ENCODE data around the gene ADAP1. TPM values are rescaled to one million over a fixed set of nuclear protein-coding genes. Genes with fewer than 3 reads are reported as not detected.

ADAP1 gene
- total and polyA plus RNA-seq, 2 of the 13 experiments (the other 11 are each of a cell fraction or from before 2014, with no cell fraction given), result 10.5 to 24.6 TPM

DNA sequence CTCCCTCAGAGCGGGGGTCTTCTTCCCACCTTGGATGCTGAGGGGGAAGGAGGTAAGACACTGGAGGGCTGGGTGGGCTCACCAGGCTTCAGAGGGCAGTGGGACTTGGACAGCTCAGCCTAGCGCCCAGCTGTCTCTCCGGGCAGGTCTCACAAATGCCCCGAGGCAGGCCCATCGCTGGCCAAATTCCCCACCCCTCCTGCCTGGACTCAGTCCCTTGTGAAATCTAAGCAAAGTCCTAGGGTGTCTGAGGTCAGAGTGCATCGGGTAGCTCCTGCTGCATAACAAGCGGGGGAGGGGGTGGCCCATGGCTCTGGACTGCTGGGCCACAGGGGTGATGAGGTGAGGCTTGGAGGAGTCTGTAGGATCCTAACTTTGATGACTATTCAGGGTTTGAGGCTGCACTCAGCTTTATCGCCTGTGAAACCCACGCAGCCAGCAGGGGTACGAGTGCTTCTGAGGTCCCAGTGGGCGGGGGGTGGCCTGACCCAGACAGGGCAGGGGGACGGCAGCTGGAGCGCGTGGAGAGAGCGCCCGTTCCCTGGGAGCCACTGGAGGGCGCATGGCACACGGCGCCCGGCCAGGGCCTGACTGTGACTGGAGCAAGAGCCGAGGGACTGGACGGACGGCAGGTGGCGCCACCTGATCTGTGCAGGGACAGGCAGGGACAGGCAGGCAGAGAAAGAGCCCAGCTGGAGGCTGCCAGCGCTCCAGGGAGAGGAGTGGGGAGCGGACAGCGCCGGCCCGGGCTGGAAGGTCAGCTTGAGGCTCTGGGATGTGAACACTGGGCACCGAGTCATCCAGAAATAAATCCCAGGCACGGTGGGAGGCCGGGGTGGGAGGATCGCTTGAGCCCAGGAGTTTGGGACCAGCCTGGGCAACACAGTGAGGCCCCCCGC, 38.5 kb upstream of the ADAP1 start (continued):
- TF ChIP-seq, protein P1, sequence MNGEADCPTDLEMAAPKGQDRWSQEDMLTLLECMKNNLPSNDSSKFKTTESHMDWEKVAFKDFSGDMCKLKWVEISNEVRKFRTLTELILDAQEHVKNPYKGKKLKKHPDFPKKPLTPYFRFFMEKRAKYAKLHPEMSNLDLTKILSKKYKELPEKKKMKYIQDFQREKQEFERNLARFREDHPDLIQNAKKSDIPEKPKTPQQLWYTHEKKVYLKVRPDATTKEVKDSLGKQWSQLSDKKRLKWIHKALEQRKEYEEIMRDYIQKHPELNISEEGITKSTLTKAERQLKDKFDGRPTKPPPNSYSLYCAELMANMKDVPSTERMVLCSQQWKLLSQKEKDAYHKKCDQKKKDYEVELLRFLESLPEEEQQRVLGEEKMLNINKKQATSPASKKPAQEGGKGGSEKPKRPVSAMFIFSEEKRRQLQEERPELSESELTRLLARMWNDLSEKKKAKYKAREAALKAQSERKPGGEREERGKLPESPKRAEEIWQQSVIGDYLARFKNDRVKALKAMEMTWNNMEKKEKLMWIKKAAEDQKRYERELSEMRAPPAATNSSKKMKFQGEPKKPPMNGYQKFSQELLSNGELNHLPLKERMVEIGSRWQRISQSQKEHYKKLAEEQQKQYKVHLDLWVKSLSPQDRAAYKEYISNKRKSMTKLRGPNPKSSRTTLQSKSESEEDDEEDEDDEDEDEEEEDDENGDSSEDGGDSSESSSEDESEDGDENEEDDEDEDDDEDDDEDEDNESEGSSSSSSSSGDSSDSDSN (CRISPR knock-in tag; IDR thresholded peaks at IDR 0.05), result peak; percentile 93
- TF ChIP-seq ZNF530 (CRISPR knock-in tag; IDR thresholded peaks at IDR 0.05; ENCODE audit: low read depth) (no peak), SALL1 (CRISPR knock-in tag; IDR thresholded peaks at IDR 0.05) (peak; percentile 89), JARID2 (CRISPR knock-in tag; IDR thresholded peaks at IDR 0.05; ENCODE audit: insufficient replicate concordance) (peak; percentile 32), ZNF292 (CRISPR knock-in tag; IDR thresholded peaks at IDR 0.05; ENCODE audit: borderline replicate concordance, low read depth) (peak; percentile 55; the same call in 1 of the 2 replicates), SP2 (CRISPR knock-in tag; IDR thresholded peaks at IDR 0.05) (peak; percentile 54), CBFB (CRISPR knock-in tag; IDR thresholded peaks at IDR 0.05) (no peak; the same call in 1 of the 2 replicates), KLF11 (CRISPR knock-in tag; IDR thresholded peaks at IDR 0.05) (0 out of 2 replicates have a peak, but pooled peaks have one; percentile 78), NFE2 (CRISPR knock-in tag; IDR thresholded peaks at IDR 0.05) (no peak), LCORL (IDR thresholded peaks at IDR 0.05) (peak; percentile 65; the same call in 1 of the 2 replicates), LCORL (CRISPR knock-in tag; IDR thresholded peaks at IDR 0.05) (peak; percentile 99)
- TF ChIP-seq, protein P2, sequence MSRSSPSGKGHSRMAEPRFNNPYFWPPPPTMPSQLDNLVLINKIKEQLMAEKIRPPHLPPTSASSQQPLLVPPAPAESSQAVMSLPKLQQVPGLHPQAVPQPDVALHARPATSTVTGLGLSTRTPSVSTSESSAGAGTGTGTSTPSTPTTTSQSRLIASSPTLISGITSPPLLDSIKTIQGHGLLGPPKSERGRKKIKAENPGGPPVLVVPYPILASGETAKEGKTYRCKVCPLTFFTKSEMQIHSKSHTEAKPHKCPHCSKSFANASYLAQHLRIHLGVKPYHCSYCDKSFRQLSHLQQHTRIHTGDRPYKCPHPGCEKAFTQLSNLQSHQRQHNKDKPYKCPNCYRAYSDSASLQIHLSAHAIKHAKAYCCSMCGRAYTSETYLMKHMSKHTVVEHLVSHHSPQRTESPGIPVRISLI (CRISPR knock-in tag; IDR thresholded peaks at IDR 0.05; ENCODE audit: borderline replicate concordance), result peak; percentile 64; the same call in 1 of the 2 replicates
- TF ChIP-seq, protein P3, sequence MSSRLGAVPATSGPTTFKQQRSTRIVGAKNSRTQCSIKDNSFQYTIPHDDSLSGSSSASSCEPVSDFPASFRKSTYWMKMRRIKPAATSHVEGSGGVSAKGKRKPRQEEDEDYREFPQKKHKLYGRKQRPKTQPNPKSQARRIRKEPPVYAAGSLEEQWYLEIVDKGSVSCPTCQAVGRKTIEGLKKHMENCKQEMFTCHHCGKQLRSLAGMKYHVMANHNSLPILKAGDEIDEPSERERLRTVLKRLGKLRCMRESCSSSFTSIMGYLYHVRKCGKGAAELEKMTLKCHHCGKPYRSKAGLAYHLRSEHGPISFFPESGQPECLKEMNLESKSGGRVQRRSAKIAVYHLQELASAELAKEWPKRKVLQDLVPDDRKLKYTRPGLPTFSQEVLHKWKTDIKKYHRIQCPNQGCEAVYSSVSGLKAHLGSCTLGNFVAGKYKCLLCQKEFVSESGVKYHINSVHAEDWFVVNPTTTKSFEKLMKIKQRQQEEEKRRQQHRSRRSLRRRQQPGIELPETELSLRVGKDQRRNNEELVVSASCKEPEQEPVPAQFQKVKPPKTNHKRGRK (CRISPR knock-in tag; IDR thresholded peaks at IDR 0.05), result no peak
- TF ChIP-seq, protein P4, sequence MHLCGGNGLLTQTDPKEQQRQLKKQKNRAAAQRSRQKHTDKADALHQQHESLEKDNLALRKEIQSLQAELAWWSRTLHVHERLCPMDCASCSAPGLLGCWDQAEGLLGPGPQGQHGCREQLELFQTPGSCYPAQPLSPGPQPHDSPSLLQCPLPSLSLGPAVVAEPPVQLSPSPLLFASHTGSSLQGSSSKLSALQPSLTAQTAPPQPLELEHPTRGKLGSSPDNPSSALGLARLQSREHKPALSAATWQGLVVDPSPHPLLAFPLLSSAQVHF (CRISPR knock-in tag; IDR thresholded peaks at IDR 0.05), result no peak
- TF ChIP-seq, protein P5, sequence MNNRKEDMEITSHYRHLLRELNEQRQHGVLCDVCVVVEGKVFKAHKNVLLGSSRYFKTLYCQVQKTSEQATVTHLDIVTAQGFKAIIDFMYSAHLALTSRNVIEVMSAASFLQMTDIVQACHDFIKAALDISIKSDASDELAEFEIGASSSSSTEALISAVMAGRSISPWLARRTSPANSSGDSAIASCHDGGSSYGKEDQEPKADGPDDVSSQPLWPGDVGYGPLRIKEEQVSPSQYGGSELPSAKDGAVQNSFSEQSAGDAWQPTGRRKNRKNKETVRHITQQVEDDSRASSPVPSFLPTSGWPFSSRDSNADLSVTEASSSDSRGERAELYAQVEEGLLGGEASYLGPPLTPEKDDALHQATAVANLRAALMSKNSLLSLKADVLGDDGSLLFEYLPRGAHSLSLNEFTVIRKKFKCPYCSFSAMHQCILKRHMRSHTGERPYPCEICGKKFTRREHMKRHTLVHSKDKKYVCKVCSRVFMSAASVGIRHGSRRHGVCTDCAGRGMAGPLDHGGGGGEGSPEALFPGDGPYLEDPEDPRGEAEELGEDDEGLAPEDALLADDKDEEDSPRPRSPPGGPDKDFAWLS (CRISPR knock-in tag; IDR thresholded peaks at IDR 0.05; ENCODE audit: borderline replicate concordance), result peak; percentile 84; the same call in 1 of the 2 replicates
- TF ChIP-seq, protein P6, sequence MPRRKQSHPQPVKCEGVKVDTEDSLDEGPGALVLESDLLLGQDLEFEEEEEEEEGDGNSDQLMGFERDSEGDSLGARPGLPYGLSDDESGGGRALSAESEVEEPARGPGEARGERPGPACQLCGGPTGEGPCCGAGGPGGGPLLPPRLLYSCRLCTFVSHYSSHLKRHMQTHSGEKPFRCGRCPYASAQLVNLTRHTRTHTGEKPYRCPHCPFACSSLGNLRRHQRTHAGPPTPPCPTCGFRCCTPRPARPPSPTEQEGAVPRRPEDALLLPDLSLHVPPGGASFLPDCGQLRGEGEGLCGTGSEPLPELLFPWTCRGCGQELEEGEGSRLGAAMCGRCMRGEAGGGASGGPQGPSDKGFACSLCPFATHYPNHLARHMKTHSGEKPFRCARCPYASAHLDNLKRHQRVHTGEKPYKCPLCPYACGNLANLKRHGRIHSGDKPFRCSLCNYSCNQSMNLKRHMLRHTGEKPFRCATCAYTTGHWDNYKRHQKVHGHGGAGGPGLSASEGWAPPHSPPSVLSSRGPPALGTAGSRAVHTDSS (CRISPR knock-in tag; conservative IDR thresholded peaks at IDR 0.05), result no peak
- TF ChIP-seq, protein P7, sequence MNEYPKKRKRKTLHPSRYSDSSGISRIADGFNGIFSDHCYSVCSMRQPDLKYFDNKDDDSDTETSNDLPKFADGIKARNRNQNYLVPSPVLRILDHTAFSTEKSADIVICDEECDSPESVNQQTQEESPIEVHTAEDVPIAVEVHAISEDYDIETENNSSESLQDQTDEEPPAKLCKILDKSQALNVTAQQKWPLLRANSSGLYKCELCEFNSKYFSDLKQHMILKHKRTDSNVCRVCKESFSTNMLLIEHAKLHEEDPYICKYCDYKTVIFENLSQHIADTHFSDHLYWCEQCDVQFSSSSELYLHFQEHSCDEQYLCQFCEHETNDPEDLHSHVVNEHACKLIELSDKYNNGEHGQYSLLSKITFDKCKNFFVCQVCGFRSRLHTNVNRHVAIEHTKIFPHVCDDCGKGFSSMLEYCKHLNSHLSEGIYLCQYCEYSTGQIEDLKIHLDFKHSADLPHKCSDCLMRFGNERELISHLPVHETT (CRISPR knock-in tag; conservative IDR thresholded peaks at IDR 0.05), result no peak
